ENCODE data around the gene TSSK3.
A peak's percentile ranks its signal among the peaks of the same experiment; 100 is the strongest.

Gene TSSK3

GRCh38 chr1:32361308-32361673 is 1.0 kb upstream of the TSSK3 start:
- H3K27me3 ChIP-seq (ENCODE audit: control insufficient read depth, low read length): no peaks in the 10 kb centered on the region
- H3K4me1 ChIP-seq (ENCODE audit: control insufficient read depth, low read length): peaks cover 27% of the 10 kb centered on the region
- peaks cover 9% of the 10 kb centered on the region; the same call in 1 of the 2 replicates for H3K36me3 ChIP-seq (ENCODE audit: control insufficient read depth, low read length)
- peaks cover 15% of the 10 kb centered on the region for H3F3A ChIP-seq (ENCODE audit: control insufficient read depth, insufficient read depth)
- no peaks in the 10 kb centered on the region for H3K9me2 ChIP-seq (replicated peaks; ENCODE audit: control insufficient read depth, low read length)
- no peaks in the 10 kb centered on the region for H3K79me2 ChIP-seq (ENCODE audit: control insufficient read depth, low read length)
- no peak overlapping the region for H3K27ac ChIP-seq (ENCODE audit: low read depth, low read length)
- no peaks in the 10 kb centered on the region for H4K20me1 ChIP-seq (ENCODE audit: control insufficient read depth, insufficient read depth, low read depth, low read length)
- TF ChIP-seq EZH2phosphoT487 (IDR thresholded peaks at IDR 0.05; ENCODE audit: borderline replicate concordance, low read length) (no peak), CTCF (IDR thresholded peaks at IDR 0.05; ENCODE audit: low read depth, low read length, poor library complexity, severe bottlenecking) (no peak)
- H3K9me3 ChIP-seq (ENCODE audit: control insufficient read depth, insufficient read depth, low read length): no peaks in the 10 kb centered on the region
- peak overlapping the region; percentile 53 for H3K4me2 ChIP-seq (ENCODE audit: low read length)
- peak overlapping the region; percentile 37 for H3K4me3 ChIP-seq (ENCODE audit: low read length)

GRCh38 chr1:32361674-32362473 is 465 bp upstream of the TSSK3 start:
- peaks cover 12% of the 10 kb centered on the region; the same call in 1 of the 2 replicates for H3K36me3 ChIP-seq (ENCODE audit: control insufficient read depth, low read length)
- no peaks in the 10 kb centered on the region for H3K9me2 ChIP-seq (replicated peaks; ENCODE audit: control insufficient read depth, low read length)
- no peaks in the 10 kb centered on the region for H3K79me2 ChIP-seq (ENCODE audit: control insufficient read depth, low read length)
- no peaks in the 10 kb centered on the region for H4K20me1 ChIP-seq (ENCODE audit: control insufficient read depth, insufficient read depth, low read depth, low read length)
- peak overlapping the region; percentile 37 for H3K4me3 ChIP-seq (ENCODE audit: low read length)
- no peak overlapping the region for H3K27ac ChIP-seq (ENCODE audit: low read depth, low read length)
- H3K9me3 ChIP-seq (ENCODE audit: control insufficient read depth, insufficient read depth, low read length): no peaks in the 10 kb centered on the region
- H3K4me1 ChIP-seq (ENCODE audit: control insufficient read depth, low read length): peaks cover 27% of the 10 kb centered on the region
- peaks cover 15% of the 10 kb centered on the region for H3F3A ChIP-seq (ENCODE audit: control insufficient read depth, insufficient read depth)
- no peak for TF ChIP-seq EZH2phosphoT487 (IDR thresholded peaks at IDR 0.05; ENCODE audit: borderline replicate concordance, low read length)
- peak; percentile 22 for TF ChIP-seq CTCF (IDR thresholded peaks at IDR 0.05; ENCODE audit: low read depth, low read length, poor library complexity, severe bottlenecking)
- peak overlapping the region; percentile 53 for H3K4me2 ChIP-seq (ENCODE audit: low read length)
- no peaks in the 10 kb centered on the region for H3K27me3 ChIP-seq (ENCODE audit: control insufficient read depth, low read length)

GRCh38 chr1:32363713-32364112 is 1.4 kb downstream of the TSSK3 start:
- Histone ChIP-seq H3K4me1 (ENCODE audit: control insufficient read depth, low read length) (peaks cover 27% of the 10 kb centered on the region), H3K36me3 (ENCODE audit: control insufficient read depth, low read length) (peaks cover 23% of the 10 kb centered on the region; the same call in 1 of the 2 replicates), H3F3A (ENCODE audit: control insufficient read depth, insufficient read depth) (peaks cover 11% of the 10 kb centered on the region), H3K4me3 (ENCODE audit: low read length) (no peak overlapping the region), H3K9me3 (ENCODE audit: control insufficient read depth, insufficient read depth, low read length) (no peaks in the 10 kb centered on the region), H3K9me2 (replicated peaks; ENCODE audit: control insufficient read depth, low read length) (no peaks in the 10 kb centered on the region), H3K27me3 (ENCODE audit: control insufficient read depth, low read length) (no peaks in the 10 kb centered on the region), H3K4me2 (ENCODE audit: low read length) (no peak overlapping the region), H3K27ac (ENCODE audit: low read depth, low read length) (no peak overlapping the region), H4K20me1 (ENCODE audit: control insufficient read depth, insufficient read depth, low read depth, low read length) (no peaks in the 10 kb centered on the region), H3K79me2 (ENCODE audit: control insufficient read depth, low read length) (no peaks in the 10 kb centered on the region)
- TF ChIP-seq CTCF (IDR thresholded peaks at IDR 0.05; ENCODE audit: low read depth, low read length, poor library complexity, severe bottlenecking) (no peak), EZH2phosphoT487 (IDR thresholded peaks at IDR 0.05; ENCODE audit: borderline replicate concordance, low read length) (no peak)

All from DOHH2 (cell line).